Keratinocyte (primary cell): ENCODE results near the gene VPS13C. TPM values are rescaled to one million over a fixed set of nuclear protein-coding genes. Genes with fewer than 3 reads are reported as not detected.
A peak's percentile ranks its signal among the peaks of the same experiment; 100 is the strongest.

Experiments used
- DNase-seq: peaks from one replicate; pipeline ENCODE4 v3.0.0-alpha.2; 2011; ENCODE audit warnings: low read depth, missing footprints, low spot score
- FAIRE-seq: peaks from 2 replicates; lab custom pipeline; 2011; peaks lifted over from hg19 to GRCh38; lab: Jason Lieb, UNC
- H2AFZ ChIP-seq: 2 replicates; pipeline ENCODE4 v1.6.0; 2012; ENCODE audit warnings: low read length, control low read depth, inconsistent platforms; ENCODE audit not compliant: control insufficient read depth
- H3K27ac ChIP-seq: 2 replicates; pipeline ENCODE4 v1.5.1; 2011; ENCODE audit warnings: low read length; ENCODE audit not compliant: control insufficient read depth, insufficient read depth
- H3K27me3 ChIP-seq: 3 replicates; pipeline ENCODE4 v1.6.0; 2011; ENCODE audit warnings: low read length; ENCODE audit not compliant: control insufficient read depth, insufficient read depth; ENCODE audit errors: extremely low read depth
- H3K36me3 ChIP-seq, 2 experiments: 2 replicates in 1 of 2; 3 replicates in 1 of 2; pipeline ENCODE4 v1.5.1; 2011; ENCODE audit warnings: low read length in 2 of 2, mild to moderate bottlenecking in 1 of 2; ENCODE audit not compliant: control insufficient read depth in 2 of 2, insufficient read depth in 2 of 2; ENCODE audit errors: extremely low read depth in 1 of 2
- H3K4me1 ChIP-seq: 3 replicates; pipeline ENCODE4 v1.5.1; 2011; ENCODE audit warnings: low read length; ENCODE audit not compliant: control insufficient read depth, insufficient read depth; ENCODE audit errors: extremely low read depth
- H3K4me2 ChIP-seq: 3 replicates; pipeline ENCODE4 v1.6.0; 2011; ENCODE audit warnings: low read depth, low read length; ENCODE audit not compliant: control insufficient read depth, insufficient read depth; ENCODE audit errors: extremely low read depth
- H3K4me3 ChIP-seq, 3 experiments: fragments of 200-600 bp in 1 of 3; sonication (generic) in 1 of 3; 2 replicates in 2 of 3; 3 replicates in 1 of 3; pipeline ENCODE4 v1.5.1; 2011 to 2016; ENCODE audit warnings: low read length in 3 of 3, mild to moderate bottlenecking in 3 of 3, control low read depth in 2 of 3, inconsistent platforms in 1 of 3, low read depth in 1 of 3, mixed read lengths in 1 of 3, mixed run types in 1 of 3, moderate library complexity in 1 of 3; ENCODE audit not compliant: control insufficient read depth in 2 of 3, insufficient read depth in 2 of 3; ENCODE audit errors: extremely low read depth in 1 of 3
- H3K79me2 ChIP-seq: 2 replicates; pipeline ENCODE4 v1.6.0; 2012; ENCODE audit warnings: low read length; ENCODE audit not compliant: control insufficient read depth, insufficient read depth
- H3K9ac ChIP-seq: 3 replicates; pipeline ENCODE4 v1.6.0; 2011; ENCODE audit warnings: low read length; ENCODE audit not compliant: control insufficient read depth, insufficient read depth; ENCODE audit errors: extremely low read depth
- H3K9me1 ChIP-seq: 3 replicates; pipeline ENCODE4 v1.6.0; 2011; ENCODE audit warnings: low read length; ENCODE audit not compliant: control insufficient read depth, insufficient read depth; ENCODE audit errors: extremely low read depth
- H3K9me3 ChIP-seq: 2 replicates; pipeline ENCODE4 v1.5.1; 2012; ENCODE audit warnings: low read depth, low read length; ENCODE audit not compliant: control insufficient read depth
- H4K20me1 ChIP-seq: 3 replicates; pipeline ENCODE4 v1.6.0; 2011; ENCODE audit warnings: low read length; ENCODE audit not compliant: control insufficient read depth, insufficient read depth; ENCODE audit errors: extremely low read depth
- EZH2 ChIP-seq: IDR thresholded peaks from one replicate; pipeline ENCODE4 v1.6.1; 2012; ENCODE audit warnings: inconsistent platforms, mild to moderate bottlenecking, low read length, moderate library complexity
- dilution Hi-C: fragments of 300-500 bp; cut with MboI; formaldehyde crosslinking; loops from one replicate; pipeline ENCODE4 v1.7.0; 2020; ENCODE audit warnings: low sequenced_read_pairs; ENCODE audit not compliant: extremely low pct_ligation_motif_present
- polyA plus RNA-seq, 5 experiments: library from polyadenylated mRNA; depleted of rRNA in 3 of 5; stranded (reverse) in 3 of 5; stranded (forward) in 1 of 5; unstranded in 1 of 5; fragments of >200 nt; gene quantifications; 1 replicate in 1 of 5; 2 replicates in 3 of 5; 3 replicates in 1 of 5; pipeline versions ENCODE4 v1.2.1 to v1.2.3, GENCODE V29; 2011 to 2012; ENCODE audit warnings: missing spikeins in 2 of 5, low read depth in 1 of 5, low replicate concordance in 1 of 5
- TF ChIP-seq, protein P1 (sequence below), 3 experiments: IDR thresholded peaks in 1 of 3; conservative IDR thresholded peaks in 1 of 3; optimal IDR thresholded peaks in 1 of 3; 2 replicates in 2 of 3; 3 replicates in 1 of 3; pipeline versions ENCODE3 to v1.5.1; 2011; ENCODE audit warnings: low read length in 3 of 3, mild to moderate bottlenecking in 3 of 3, moderate library complexity in 2 of 3, control low read depth in 1 of 3, inconsistent platforms in 1 of 3; ENCODE audit not compliant: insufficient read depth in 2 of 3; ENCODE audit errors: extremely low read depth in 1 of 3

VPS13C gene
- polyA plus RNA-seq, 1 donor (not counting 4 experiments of a cell fraction or from before 2014, with no cell fraction given): 13.5 TPM

DNA sequence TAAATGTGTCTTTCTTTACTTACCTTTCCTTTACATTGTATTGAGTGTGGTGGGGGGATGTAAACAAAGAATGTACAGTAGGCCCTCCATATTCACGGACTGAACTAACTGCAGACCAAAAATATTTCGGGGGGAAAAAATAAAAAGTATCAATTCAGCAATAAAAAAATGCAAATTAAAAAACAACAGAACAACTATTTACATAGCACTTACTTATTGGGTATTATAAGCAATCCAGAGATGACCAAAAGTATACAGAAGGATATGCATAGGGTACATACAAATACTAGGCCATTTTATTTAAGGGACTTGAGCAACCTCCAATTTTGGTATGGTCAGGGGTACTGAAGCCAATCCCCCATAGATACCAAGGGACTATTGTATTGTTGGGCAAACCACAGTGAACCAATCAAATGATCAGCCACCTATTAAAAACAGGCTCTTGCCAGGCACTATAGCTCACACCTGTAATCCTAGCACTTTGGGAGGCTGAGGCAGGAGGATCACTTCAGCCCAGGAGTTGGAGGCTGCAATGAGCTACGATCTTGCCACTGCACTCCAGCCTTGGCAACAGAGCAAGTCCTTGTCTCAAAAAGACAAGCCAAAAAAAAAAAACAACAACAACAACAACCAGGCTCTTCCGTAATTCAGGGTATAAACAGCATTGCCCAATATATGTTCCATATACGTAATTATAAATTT, 1.8 kb downstream of the VPS13C start:
- dilution Hi-C loops: no loop called here
- peaks cover 3% of the 10 kb centered on the region for H4K20me1 ChIP-seq
- no peak overlapping the region for H3K27ac ChIP-seq
- TF ChIP-seq EZH2: no peak
- TF ChIP-seq, protein P1, sequence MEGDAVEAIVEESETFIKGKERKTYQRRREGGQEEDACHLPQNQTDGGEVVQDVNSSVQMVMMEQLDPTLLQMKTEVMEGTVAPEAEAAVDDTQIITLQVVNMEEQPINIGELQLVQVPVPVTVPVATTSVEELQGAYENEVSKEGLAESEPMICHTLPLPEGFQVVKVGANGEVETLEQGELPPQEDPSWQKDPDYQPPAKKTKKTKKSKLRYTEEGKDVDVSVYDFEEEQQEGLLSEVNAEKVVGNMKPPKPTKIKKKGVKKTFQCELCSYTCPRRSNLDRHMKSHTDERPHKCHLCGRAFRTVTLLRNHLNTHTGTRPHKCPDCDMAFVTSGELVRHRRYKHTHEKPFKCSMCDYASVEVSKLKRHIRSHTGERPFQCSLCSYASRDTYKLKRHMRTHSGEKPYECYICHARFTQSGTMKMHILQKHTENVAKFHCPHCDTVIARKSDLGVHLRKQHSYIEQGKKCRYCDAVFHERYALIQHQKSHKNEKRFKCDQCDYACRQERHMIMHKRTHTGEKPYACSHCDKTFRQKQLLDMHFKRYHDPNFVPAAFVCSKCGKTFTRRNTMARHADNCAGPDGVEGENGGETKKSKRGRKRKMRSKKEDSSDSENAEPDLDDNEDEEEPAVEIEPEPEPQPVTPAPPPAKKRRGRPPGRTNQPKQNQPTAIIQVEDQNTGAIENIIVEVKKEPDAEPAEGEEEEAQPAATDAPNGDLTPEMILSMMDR (optimal IDR thresholded peaks at IDR 0.05 in 1 of 3, IDR thresholded peaks at IDR 0.05 in 1 of 3, conservative IDR thresholded peaks at IDR 0.05 in 1 of 3; ENCODE audit: extremely low read depth in 1 of 3, insufficient read depth in 2 of 3, low read length in 3 of 3): no peak
- no peaks in the 10 kb centered on the region for H3K9me3 ChIP-seq
- H3K79me2 ChIP-seq: peaks cover 39% of the 10 kb centered on the region
- peaks cover 13% of the 10 kb centered on the region for H3K4me1 ChIP-seq
- no peaks in the 10 kb centered on the region for H3K9me1 ChIP-seq
- FAIRE-seq (no peak), DNase-seq (no peak)
- no peaks in the 10 kb centered on the region for H3K36me3 ChIP-seq
- H3K27me3 ChIP-seq: no peaks in the 10 kb centered on the region
- no peak overlapping the region for H3K9ac ChIP-seq
- H3K4me2 ChIP-seq: peak overlapping the region; percentile 14
- no peak overlapping the region for H2AFZ ChIP-seq
- no peak overlapping the region for H3K4me3 ChIP-seq

- Histone ChIP-seq H3K27ac (no peak overlapping the region), H3K9ac (no peak overlapping the region), H4K20me1 (peaks cover 5% of the 10 kb centered on the region), H3K27me3 (no peaks in the 10 kb centered on the region), H2AFZ (no peak overlapping the region), H3K79me2 (peaks cover 41% of the 10 kb centered on the region), H3K9me3 (no peaks in the 10 kb centered on the region), H3K4me3 (no peak overlapping the region), H3K9me1 (no peaks in the 10 kb centered on the region), H3K4me1 (peaks cover 8% of the 10 kb centered on the region), H3K4me2 (no peak overlapping the region), H3K36me3 (no peaks in the 10 kb centered on the region)
- no peak for TF ChIP-seq EZH2
- TF ChIP-seq, protein P1 (optimal IDR thresholded peaks at IDR 0.05 in 1 of 3, IDR thresholded peaks at IDR 0.05 in 1 of 3, conservative IDR thresholded peaks at IDR 0.05 in 1 of 3; ENCODE audit: extremely low read depth in 1 of 3, insufficient read depth in 2 of 3, low read length in 3 of 3): no peak
- DNase-seq (no peak), FAIRE-seq (no peak)
- dilution Hi-C loops: no loop called here
Measured at GRCh38 chr15:62057341-62057980, 2.8 kb downstream of the VPS13C start.
